Breast epithelium (tissue), 4 donors: Measurements from ENCODE around the gene SLC22A12. TPM values are rescaled to one million over a fixed set of nuclear protein-coding genes. Genes with fewer than 3 reads are reported as not detected.

Experiments
- DNase-seq, 2 donors: peaks; one replicate each; pipeline ENCODE4 v3.0.0-alpha.2; 2019; ENCODE audit warnings: low spot score in 2 of 2
- H3K27ac ChIP-seq, 2 donors: fragments of 200-600 bp; sonication (generic) in 1 of 2; one replicate each; pipeline ENCODE4 v1.5.1; 2016 to 2019; ENCODE audit warnings: mild to moderate bottlenecking in 1 of 2
- H3K27me3 ChIP-seq, 2 donors: fragments of 200-600 bp; sonication (generic) in 1 of 2; one replicate each; pipeline versions ENCODE4 v1.5.1 to v1.6.0; 2017 to 2019; ENCODE audit warnings: control low read depth in 1 of 2, mild to moderate bottlenecking in 1 of 2
- H3K36me3 ChIP-seq: fragments of 200-600 bp; one replicate; pipeline ENCODE4 v1.5.1; 2019
- H3K4me1 ChIP-seq, 2 donors: fragments of 200-600 bp; sonication (generic); one replicate each; pipeline ENCODE4 v1.5.1; 2016 to 2019; ENCODE audit warnings: control low read depth in 1 of 2
- H3K4me3 ChIP-seq, 3 donors: fragments of 200-600 bp; sonication (generic); 1 replicate in 2 of 3; 2 replicates in 1 of 3; pipeline ENCODE4 v1.5.1; 2016 to 2019; ENCODE audit warnings: mild to moderate bottlenecking in 3 of 3, moderate library complexity in 2 of 3
- H3K9me3 ChIP-seq, 2 donors: fragments of 200-600 bp; sonication (generic) in 1 of 2; one replicate each; pipeline ENCODE4 v1.5.1; 2016 to 2019; ENCODE audit warnings: control low read depth in 1 of 2
- POLR2A ChIP-seq: fragments of 450-650 bp; IDR thresholded peaks from one replicate; pipeline ENCODE4 v1.6.1; 2016; ENCODE audit warnings: antibody characterized with exemption, mild to moderate bottlenecking, moderate library complexity
- POLR2AphosphoS5 ChIP-seq, 3 donors: sonication (generic); formaldehyde crosslinking; IDR thresholded peaks; one replicate each; pipeline ENCODE4 v1.6.1; 2017; ENCODE audit warnings: antibody characterized with exemption in 3 of 3
- intact Hi-C: fragments of 100-400 bp; cut with DNase I; formaldehyde crosslinking; loops from one replicate; pipeline ENCODE4 v1.15.1; 2023; ENCODE audit warnings: low total_unique reads
- total RNA-seq, 3 donors: library from RNA; depleted of rRNA; stranded (reverse); fragments of >200 nt; gene quantifications; one replicate each; pipeline ENCODE4 v1.1.0, GENCODE V29; 2016
- TF ChIP-seq, protein P1 (sequence below), 3 donors: fragments of 450-650 bp; IDR thresholded peaks; one replicate each; pipeline ENCODE4 v1.5.1; 2016 to 2017; ENCODE audit warnings: antibody characterized with exemption in 3 of 3, mild to moderate bottlenecking in 3 of 3, moderate library complexity in 3 of 3

SLC22A12 gene
- total RNA-seq, 3 donors from 2014 or later = not detected

DNA sequence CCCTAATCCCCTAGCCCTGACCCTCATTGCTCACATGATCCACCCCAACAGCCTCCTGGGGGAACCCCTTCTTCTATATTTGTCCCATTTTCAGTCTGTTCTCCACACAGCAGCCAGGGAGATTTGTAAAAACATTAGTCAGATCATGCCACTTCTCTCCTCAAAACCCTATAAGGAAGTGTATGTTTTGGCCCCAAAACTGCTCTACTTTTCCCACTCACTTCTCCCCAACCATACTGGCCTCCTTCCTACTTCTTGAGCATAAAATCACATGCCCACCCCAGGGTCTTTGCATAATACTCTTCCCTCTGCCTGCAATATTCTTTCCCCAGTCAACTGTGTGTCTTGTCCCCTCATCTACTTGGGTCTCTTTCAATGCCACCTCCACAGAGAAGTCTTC, 4.7 kb upstream of the SLC22A12 start:
- Histone ChIP-seq H3K27me3 (no peaks in the 10 kb centered on the region), H3K4me1 (no peaks in the 10 kb centered on the region), H3K27ac (no peak overlapping the region), H3K36me3 (no peaks in the 10 kb centered on the region), H3K4me3 (no peak overlapping the region), H3K9me3 (peaks cover 0 to 4% of the 10 kb centered on the region in 2 donors)
- no peak for DNase-seq
- intact Hi-C loops = no loop called here
- TF ChIP-seq POLR2AphosphoS5 (IDR thresholded peaks at IDR 0.05) = no peak
- TF ChIP-seq, protein P1, sequence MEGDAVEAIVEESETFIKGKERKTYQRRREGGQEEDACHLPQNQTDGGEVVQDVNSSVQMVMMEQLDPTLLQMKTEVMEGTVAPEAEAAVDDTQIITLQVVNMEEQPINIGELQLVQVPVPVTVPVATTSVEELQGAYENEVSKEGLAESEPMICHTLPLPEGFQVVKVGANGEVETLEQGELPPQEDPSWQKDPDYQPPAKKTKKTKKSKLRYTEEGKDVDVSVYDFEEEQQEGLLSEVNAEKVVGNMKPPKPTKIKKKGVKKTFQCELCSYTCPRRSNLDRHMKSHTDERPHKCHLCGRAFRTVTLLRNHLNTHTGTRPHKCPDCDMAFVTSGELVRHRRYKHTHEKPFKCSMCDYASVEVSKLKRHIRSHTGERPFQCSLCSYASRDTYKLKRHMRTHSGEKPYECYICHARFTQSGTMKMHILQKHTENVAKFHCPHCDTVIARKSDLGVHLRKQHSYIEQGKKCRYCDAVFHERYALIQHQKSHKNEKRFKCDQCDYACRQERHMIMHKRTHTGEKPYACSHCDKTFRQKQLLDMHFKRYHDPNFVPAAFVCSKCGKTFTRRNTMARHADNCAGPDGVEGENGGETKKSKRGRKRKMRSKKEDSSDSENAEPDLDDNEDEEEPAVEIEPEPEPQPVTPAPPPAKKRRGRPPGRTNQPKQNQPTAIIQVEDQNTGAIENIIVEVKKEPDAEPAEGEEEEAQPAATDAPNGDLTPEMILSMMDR (IDR thresholded peaks at IDR 0.05) = no peak

DNA sequence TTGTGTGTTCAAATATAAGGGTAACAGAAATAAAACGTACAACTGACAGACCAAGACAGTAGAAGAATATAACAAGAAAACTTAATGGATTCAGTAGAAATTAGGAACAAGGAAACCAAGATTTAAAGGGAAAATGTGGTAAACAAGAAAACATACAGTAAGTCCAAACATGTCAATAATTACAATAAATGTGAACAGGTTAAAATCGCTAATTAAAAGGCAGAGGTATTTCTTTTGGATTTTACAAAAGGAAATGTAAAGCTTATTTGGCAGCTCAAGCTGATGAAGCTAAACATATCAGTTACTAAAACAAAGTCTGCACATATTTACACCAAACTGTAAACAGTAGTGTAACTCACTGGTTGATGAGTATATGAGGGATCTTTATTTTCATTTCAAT, 2.3 kb upstream of the SLC22A12 start:
- intact Hi-C loops = no loop called here
- TF ChIP-seq POLR2AphosphoS5 (IDR thresholded peaks at IDR 0.05) (no peak), POLR2A (no peak)
- TF ChIP-seq, protein P1 (IDR thresholded peaks at IDR 0.05) = no peak
- Histone ChIP-seq H3K27me3 (no peaks in the 10 kb centered on the region), H3K9me3 (peaks cover 0 to 4% of the 10 kb centered on the region in 2 donors), H3K4me1 (no peaks in the 10 kb centered on the region), H3K4me3 (no peak overlapping the region), H3K36me3 (no peaks in the 10 kb centered on the region), H3K27ac (no peak overlapping the region)
- DNase-seq = no peak

DNA sequence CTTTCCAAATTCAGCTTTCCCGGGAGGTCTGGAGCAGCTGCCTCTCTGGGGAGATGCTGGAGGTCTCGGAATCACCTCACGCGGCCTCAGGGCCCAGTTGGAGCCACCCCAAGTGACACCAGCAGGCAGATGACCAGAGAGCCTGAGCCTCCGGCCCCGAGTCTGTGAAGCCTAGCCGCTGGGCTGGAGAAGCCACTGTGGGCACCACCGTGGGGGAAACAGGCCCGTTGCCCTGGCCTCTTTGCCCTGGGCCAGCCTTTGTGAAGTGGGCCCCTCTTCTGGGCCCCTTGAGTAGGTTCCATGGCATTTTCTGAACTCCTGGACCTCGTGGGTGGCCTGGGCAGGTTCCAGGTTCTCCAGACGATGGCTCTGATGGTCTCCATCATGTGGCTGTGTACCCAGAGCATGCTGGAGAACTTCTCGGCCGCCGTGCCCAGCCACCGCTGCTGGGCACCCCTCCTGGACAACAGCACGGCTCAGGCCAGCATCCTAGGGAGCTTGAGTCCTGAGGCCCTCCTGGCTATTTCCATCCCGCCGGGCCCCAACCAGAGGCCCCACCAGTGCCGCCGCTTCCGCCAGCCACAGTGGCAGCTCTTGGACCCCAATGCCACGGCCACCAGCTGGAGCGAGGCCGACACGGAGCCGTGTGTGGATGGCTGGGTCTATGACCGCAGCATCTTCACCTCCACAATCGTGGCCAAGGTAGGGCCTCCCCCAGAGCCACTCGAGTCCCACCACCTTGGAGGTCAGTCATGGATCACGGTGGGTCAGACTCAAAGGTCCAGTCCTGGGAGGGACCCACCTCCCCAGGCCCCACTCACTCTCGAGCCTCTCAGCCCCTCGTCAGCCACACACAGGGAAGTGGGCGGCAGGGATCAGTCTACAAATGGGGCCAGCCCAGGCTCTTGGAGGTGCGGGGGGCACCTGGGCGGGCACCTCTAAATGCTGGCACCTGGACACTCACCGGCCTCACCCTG, 525 bp downstream of the SLC22A12 start:
- Histone ChIP-seq H3K27ac (no peak overlapping the region), H3K36me3 (no peaks in the 10 kb centered on the region), H3K4me3 (no peak overlapping the region), H3K27me3 (no peaks in the 10 kb centered on the region), H3K4me1 (no peaks in the 10 kb centered on the region), H3K9me3 (peaks cover 0 to 4% of the 10 kb centered on the region in 2 donors)
- intact Hi-C loops = no loop called here
- no peak for DNase-seq
- TF ChIP-seq POLR2A (no peak), POLR2AphosphoS5 (IDR thresholded peaks at IDR 0.05) (no peak)
- TF ChIP-seq, protein P1 (IDR thresholded peaks at IDR 0.05) = no peak

DNA sequence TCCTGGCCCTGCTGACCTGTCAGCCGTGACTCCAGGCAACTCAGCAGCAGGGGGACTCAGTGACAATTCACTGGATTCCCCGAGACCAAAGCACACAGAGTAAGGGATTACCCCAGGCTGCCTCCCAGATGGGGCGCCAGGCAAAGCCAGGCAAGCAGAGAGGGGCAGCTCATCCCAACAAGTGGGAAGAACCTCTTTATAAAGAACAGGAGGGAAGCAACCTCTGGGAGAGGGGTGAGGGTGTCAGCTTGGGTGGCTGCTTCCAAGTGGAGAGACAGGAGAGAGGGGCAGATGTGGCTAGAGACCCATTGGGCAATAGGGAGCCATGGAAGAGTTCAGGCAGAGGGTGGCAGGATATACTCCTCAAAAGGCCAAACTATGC, 1.2 kb downstream of the SLC22A12 start:
- intact Hi-C loops = no loop called here
- Histone ChIP-seq H3K4me3 (no peak overlapping the region), H3K36me3 (no peaks in the 10 kb centered on the region), H3K27ac (no peak overlapping the region), H3K4me1 (no peaks in the 10 kb centered on the region), H3K9me3 (peaks cover 0 to 4% of the 10 kb centered on the region in 2 donors), H3K27me3 (no peaks in the 10 kb centered on the region)
- TF ChIP-seq, protein P1 (IDR thresholded peaks at IDR 0.05) = no peak
- TF ChIP-seq POLR2AphosphoS5 (IDR thresholded peaks at IDR 0.05) = no peak
- DNase-seq = no peak

DNA sequence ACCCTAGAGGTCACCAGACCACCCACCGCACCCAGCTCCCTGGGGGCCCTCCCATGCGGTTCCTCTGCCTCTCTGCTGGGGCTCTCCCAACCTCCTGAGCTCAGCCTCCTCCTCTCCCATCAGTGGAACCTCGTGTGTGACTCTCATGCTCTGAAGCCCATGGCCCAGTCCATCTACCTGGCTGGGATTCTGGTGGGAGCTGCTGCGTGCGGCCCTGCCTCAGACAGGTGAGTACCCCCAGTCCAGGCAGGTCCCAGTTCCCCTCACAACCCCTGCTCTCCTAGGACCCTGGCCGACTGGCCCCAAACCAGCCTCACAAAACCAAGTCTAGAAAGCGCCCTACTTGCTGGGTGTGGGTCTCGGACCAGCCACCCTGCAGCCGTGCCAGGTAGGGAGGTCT, 1.6 kb downstream of the SLC22A12 start:
- no peak overlapping the region for H3K4me3 ChIP-seq
- no peaks in the 10 kb centered on the region for H3K4me1 ChIP-seq
- no peaks in the 10 kb centered on the region for H3K36me3 ChIP-seq
- TF ChIP-seq, protein P1 (IDR thresholded peaks at IDR 0.05) = no peak
- TF ChIP-seq POLR2A = no peak
- no peak for TF ChIP-seq POLR2AphosphoS5 (IDR thresholded peaks at IDR 0.05)
- intact Hi-C loops = no loop called here
- H3K27me3 ChIP-seq = no peaks in the 10 kb centered on the region
- no peak for DNase-seq
- peaks cover 0 to 4% of the 10 kb centered on the region in 2 donors for H3K9me3 ChIP-seq
- no peak overlapping the region for H3K27ac ChIP-seq
